ENCODE data around the gene PHOSPHO2.

DNA sequence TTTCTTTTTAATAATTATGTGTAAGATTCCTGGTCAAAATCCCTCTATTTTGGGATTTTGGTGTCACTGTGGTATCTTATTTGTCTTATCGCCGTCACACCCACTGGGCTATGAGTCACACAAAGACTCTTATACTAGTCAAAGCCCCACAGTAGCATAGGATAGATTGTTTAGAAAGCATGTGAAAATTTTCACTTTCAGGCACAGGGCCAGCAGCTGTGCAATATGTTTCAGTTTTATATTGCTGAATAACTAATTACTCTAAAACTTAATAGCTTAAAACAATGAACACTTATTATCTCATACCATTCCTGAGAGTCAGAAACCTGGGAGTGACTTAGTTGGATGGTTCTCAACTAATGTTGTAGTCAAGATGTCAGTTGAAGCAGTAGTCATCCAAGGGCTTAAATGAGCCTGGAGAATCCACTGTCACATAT lies 24.0 kb upstream of the PHOSPHO2 start:
- TF ChIP-seq POLR2A (IDR thresholded peaks at IDR 0.05) (no peak), EP300 (IDR thresholded peaks at IDR 0.05) (no peak)
- TF ChIP-seq, protein P1, sequence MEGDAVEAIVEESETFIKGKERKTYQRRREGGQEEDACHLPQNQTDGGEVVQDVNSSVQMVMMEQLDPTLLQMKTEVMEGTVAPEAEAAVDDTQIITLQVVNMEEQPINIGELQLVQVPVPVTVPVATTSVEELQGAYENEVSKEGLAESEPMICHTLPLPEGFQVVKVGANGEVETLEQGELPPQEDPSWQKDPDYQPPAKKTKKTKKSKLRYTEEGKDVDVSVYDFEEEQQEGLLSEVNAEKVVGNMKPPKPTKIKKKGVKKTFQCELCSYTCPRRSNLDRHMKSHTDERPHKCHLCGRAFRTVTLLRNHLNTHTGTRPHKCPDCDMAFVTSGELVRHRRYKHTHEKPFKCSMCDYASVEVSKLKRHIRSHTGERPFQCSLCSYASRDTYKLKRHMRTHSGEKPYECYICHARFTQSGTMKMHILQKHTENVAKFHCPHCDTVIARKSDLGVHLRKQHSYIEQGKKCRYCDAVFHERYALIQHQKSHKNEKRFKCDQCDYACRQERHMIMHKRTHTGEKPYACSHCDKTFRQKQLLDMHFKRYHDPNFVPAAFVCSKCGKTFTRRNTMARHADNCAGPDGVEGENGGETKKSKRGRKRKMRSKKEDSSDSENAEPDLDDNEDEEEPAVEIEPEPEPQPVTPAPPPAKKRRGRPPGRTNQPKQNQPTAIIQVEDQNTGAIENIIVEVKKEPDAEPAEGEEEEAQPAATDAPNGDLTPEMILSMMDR (IDR thresholded peaks at IDR 0.05) = no peak
